HG03045 (cell line): ENCODE measurements around the gene PRLH.

Source experiments
- ATAC-seq: cut with Tn5 transposase; IDR thresholded peaks from one replicate; pipeline ENCODE4 v1.9.1; 2021; ENCODE audit warnings: mild to moderate bottlenecking, moderate library complexity; ENCODE audit not compliant: unreplicated experiment

Gene PRLH

DNA sequence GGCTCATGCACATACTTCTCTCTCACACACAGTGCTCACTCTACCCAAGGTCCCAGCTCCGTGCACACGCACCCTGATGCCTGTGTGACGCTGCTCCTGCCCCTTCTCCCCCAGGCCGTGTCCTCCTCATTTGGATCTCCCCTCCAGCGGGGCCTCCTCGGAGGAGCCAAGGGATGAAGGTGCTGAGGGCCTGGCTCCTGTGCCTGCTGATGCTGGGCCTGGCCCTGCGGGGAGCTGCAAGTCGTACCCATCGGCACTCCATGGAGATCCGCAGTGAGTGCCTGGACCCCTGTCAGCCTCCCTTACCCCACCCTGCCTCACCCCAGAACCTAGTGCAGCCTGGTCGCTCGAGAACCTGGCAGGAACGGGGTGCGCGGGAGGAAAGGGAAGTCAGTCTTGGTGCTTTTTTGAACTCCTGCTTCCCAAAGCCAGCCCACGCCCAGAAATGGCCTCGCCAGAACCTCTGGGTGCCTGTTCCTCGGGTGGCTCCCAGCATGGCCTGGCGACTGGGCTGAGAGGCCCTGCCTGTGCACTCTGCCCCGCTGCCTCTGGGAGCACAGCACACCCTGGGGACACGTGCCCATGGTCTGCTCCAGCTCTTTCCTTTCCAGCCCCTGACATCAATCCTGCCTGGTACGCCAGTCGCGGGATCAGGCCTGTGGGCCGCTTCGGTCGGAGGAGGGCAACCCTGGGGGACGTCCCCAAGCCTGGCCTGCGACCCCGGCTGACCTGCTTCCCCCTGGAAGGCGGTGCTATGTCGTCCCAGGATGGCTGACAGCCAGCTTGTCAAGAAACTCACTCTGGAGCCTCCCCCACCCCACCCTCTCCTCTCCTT lies at the start of gene PRLH:
Gene PRLH (plus strand): TSS at position 174 of the 835 bp plus-strand sequence. CDS start 0 bp downstream, at position 174.
- ATAC-seq, result no peak

- no peak for ATAC-seq
Measured at GRCh38 chr2:237517163-237517562, 49.2 kb upstream of the PRLH start.

GRCh38 chr2:237517990-237518389 lies 48.4 kb upstream of the PRLH start:
- ATAC-seq, result no peak

DNA sequence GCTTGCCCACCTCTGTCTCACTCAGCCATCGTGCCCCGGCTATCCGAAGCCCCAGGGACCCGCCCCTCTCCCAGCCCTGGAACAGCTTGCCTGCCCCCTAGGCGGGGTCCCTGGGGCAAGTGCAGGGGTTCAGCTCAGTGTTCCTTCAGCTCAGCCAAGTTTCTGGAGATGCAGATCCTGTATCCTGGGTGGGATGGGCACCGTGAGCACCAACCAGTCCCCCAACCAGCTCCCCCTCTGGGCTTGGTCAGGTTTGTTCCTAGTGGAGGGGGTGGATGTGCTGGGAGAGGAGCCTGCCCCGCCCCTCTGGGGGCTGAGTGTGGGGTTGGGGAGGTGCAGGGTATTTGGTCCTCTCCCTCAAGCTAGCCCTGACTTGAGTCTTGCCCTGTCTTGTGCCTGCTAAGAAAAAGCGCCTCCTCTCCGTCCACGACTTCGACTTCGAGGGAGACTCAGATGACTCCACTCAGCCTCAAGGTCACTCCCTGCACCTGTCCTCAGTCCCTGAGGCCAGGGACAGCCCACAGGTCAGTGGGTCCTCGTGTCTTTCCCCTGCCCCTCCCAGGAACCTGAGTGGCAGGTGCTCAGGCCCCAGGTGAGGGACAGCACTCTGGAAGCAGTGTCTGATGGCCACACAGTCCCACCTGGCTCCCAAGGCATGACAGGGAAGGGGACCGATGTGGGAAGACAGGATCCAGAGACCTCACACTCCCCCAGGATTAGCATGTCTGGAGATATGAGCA lies 46.7 kb upstream of the PRLH start:
- ATAC-seq, result no peak

DNA sequence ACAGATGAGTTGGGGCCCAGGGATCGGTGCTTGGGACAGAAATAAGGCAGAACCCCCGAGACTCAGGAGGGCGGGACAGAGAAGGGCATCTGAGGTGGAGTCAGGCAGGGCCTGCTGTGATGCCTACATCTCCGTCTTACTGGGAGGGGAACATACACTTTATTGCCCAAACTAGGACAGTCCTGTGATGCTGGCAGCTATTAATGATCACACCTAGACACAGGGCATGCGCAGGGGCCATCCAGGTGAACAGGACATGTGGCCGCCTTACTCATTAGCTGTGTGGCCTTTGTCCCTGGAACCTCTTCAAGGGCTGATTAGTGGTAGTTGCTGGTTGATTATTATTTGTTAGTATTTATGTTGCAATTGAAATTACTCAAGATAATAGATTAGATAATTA lies 46.1 kb upstream of the PRLH start:
- ATAC-seq, result no peak

DNA sequence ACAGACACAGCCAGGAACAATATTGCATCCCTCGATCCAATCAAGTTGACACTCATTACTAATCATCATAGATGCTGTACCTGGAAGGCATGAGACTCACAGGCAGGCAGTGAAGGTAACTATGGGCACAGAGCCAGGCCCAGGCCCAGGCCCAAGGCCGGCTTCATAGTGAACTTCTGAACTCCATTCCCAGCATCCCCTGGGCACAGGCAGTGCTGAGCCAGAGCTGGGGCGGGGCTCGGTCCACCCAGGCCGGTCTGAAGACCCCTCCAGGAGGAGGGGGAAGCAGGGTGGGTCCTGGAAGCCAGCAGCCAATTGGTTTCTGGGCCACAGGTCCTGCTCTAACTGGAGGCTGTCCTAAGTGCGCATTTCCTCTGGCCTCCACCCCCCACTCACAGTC lies 41.7 kb upstream of the PRLH start:
- ATAC-seq, result no peak

DNA sequence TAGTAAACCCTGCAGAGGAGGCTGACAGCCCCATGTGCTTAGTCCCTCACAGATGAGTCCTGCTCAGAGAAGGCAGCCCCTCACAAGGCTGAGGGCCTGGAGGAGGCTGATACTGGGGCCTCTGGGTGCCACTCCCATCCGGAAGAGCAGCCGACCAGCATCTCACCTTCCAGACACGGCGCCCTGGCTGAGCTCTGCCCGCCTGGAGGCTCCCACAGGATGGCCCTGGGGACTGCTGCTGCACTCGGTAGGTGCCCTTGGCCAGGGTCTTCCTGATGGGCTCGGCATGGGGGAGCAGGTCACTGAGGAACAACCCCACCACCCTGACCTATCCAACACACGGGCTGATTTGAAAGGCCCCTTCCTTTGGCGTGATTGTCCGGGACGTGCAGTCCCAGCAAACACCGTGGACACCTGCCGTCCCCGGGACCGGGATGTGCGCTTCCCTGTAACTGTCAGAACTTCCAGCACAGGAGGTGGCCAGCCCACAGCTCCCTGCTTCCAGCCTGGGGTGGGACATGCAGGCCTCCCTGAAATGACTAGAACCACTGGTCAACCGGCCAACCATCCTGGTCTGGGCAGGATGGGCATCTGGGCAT lies 40.7 kb upstream of the PRLH start:
- ATAC-seq, result no peak

GRCh38 chr2:237527233-237527632 lies 39.1 kb upstream of the PRLH start:
- ATAC-seq, result no peak

DNA sequence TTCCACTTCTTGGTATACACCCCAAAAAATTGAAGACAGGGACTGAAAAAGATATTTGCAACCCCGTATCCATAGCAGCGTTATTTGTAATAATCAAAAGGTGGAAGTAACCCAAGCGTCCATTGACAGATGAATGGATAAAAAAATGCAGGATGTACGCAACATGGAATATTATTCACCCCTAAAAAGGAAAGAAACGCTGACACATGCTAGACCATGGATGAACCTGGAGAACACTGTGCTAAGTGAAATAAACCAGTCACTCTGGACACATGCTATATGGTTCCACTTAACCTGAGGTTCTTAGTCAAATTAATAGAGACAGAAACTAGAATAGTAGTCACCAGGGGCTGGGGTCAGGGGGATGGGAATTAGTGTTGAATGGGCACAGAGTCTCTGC lies 38.6 kb upstream of the PRLH start:
- no peak for ATAC-seq

- no peak for ATAC-seq
Measured at GRCh38 chr2:237529452-237530402, 36.6 kb upstream of the PRLH start.

DNA sequence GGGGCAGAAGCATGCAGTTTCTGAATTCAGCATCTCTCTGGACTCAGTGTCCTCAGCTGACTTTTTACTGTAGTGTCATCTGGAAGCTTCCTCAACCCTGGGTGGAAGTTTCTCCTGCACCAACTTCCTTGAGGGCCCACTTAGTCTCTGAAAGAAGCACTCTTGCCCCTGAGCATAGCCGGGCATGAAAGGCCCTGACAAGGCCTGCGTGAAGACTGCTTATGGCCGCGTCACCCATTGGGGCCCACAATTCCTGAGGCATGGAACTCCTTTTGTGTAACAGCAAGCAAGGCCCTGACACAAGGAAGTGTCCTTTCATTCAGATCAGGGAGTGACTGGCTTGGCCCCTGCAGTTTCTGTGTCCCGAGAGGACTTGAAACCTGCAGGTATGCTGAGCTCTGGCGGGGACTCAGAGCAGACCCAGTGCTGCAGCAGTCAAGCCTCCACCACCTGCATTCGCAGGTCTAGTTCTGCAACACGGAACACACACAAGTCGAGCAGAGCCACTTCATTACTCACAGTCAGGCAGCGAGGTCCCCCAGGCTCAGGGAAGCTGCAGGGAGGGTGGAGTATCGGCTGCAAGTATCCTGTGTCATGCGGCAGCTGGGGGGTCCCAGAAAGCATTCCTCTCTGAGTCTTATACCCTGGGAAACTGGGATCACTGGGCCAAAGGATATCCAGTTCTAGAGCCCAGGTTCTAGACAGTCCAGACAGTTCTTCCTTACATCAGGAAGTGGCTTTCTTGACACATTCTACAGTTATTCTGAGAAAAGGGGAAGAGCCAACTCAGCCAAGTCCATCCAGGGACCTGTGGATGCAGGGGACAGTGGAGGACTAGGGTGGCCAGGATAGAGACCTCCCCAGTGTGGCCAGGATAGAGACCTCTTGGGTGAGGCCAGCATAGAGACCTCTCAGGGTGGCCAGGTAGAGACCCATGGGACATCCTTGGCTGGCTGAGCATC lies 35.6 kb upstream of the PRLH start:
- ATAC-seq, result no peak

DNA sequence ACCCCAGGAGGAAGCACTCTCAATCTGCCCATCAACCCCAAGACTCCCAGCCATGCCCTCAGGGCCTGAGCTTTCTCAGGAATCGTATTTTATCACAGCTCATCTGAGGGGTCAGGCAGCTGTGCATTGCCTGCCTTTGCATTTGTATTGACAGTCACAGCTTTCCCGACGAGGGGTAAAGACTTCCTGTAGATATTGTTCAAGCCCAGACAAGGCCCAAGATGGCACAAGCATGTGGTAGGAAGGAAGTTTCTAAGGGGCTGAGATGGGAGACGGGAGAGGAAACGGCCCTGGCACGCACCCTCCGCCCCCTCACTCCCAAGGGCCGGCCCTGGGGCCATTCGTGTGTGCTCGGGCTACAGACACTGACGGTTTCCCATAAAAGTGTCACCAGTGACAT lies 34.2 kb upstream of the PRLH start:
- ATAC-seq, result no peak

DNA sequence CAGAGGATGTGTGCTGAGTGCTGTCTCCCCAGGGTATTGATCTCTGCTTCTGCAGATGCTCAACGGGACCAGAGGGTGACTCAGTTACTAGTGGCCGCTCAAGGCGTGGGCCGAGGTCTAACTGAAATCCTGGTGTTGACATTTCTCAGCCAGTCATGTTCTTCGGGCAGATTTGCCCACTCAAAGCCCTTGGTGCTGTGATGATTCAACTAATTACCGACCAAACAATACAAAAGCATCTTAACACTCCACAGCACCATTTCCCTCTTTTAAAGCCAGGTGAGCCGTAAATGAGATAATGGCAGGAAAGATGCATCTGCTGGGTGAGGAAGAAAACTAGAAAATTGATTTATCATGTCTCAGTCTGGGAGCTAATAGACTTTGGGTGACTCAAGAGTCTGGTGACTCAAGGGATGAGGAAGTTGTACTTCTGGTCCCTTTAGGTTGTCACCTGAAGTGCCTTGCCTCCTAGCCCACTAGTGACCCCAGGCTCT lies 32.7 kb upstream of the PRLH start:
- ATAC-seq, result no peak

GRCh38 chr2:237534380-237534779 lies 32.0 kb upstream of the PRLH start:
- no peak for ATAC-seq

DNA sequence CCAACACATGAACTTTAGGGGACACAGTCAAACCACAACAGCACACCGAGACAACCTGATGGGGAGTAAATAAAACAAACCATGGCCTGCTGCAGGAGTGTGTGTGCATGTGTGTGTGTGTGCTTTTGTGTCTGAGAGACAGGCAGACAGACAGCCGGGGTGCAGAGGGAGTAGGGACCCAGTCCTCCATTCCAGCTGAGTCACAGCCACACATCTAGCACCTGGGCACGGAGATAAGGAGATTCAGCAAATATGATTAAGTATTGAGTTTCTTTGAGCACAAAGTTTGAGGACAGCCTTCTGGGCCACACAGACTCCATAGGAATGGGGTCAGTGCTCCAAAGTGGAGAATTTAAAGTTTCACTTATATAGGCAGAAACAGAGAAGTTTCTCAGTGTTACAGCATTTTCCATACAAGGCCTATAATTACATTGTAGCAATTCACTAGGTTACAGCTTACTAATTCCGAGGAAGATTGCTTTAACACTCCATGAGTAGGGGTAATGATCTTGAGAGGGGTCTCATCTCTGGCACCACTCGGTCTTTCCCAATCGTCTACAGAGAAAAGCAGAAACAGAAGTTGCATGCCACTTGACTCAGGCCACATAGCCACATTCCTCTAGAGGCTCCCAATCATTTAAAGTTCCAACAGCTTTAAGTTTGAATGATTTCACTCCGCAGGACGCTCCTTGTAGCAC lies 30.8 kb upstream of the PRLH start:
- no peak for ATAC-seq

DNA sequence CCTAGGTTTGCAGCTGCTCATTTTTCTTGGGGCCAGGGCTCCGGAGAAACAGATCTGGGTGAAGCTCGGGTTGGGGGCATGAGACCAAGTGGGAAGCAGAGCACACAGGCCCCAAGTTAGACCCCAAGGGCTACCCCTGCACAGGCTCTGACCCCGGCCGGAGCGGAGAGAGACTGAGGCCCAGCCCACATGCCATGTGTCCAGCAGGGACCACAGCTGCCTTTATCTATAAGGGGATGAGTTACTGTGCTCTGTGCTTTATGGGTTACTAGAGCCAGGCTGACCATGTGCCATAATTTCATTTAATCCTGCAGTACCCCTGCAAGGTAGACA lies 30.3 kb upstream of the PRLH start:
- no peak for ATAC-seq

- ATAC-seq, result no peak
Measured at GRCh38 chr2:237536617-237537016, 29.8 kb upstream of the PRLH start.

DNA sequence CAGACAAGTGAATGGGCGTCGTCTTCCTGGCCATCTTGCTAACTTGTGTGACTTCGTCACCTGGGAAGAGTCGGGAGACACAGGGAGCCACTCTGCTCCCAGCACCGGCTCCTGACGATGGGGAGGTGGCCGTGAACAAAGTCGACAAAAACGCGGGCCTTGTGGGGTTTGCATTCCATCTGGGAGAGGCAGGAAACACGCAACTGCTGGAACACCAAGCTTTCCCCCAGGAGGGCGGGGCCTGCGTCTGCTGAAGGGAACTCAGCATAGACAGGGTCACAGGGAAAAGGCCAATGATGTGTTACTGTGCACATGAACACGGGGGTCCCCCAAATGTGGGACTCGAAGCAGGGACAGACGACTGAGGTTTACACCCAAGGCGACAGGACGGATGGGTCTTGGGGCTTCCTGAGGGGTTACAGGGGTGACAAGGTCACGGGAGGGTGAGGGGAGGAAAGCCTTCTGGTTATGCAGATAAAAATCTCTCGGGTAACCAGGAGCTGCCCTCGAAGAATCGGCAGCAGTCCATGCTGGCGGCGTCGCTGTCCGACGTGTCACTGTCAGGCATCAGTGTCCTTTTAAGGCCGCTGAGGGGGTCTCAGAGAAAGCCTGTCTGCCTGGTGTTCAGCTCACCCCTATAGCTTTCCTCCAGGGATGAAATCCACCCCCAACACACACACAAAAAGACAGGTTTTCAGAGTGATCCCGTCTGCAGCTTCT lies 28.2 kb upstream of the PRLH start:
- ATAC-seq, result no peak
